H1 (cell line): ENCODE data around the gene ACTR8. TPM values are rescaled to one million over a fixed set of nuclear protein-coding genes. Genes with fewer than 3 reads are reported as not detected.

Experiments
- CBX5 ChIP-seq: fragments of 300-800, 300-1000 bp; sonication (generic); IDR thresholded peaks from 2 replicates; pipeline ENCODE4 v1.7.1; 2016; ENCODE audit warnings: antibody characterized with exemption, low read length, low read depth
- CBX8 ChIP-seq: fragments of 300-800, 300-1000 bp; sonication (generic); IDR thresholded peaks from 2 replicates; pipeline ENCODE4 v1.7.1; 2016; ENCODE audit warnings: low read depth, low read length, borderline replicate concordance
- CTBP2 ChIP-seq: IDR thresholded peaks from 2 replicates; pipeline ENCODE4 v1.7.0; 2011; ENCODE audit warnings: borderline replicate concordance, mild to moderate bottlenecking, moderate library complexity, mixed read lengths, low read length; ENCODE audit not compliant: insufficient read depth, insufficient read length
- SAP30 ChIP-seq: fragments of 300-600 bp; sonication (generic); IDR thresholded peaks from 2 replicates; pipeline ENCODE4 v1.7.1; 2012; ENCODE audit warnings: low read length, moderate library complexity, mild to moderate bottlenecking, inconsistent platforms; ENCODE audit not compliant: insufficient read depth, insufficient replicate concordance
- TEAD4 ChIP-seq: IDR thresholded peaks from 2 replicates; pipeline ENCODE4 v1.6.1; 2012; ENCODE audit warnings: low read depth, low read length, inconsistent platforms, mixed read lengths
- YY1 ChIP-seq: IDR thresholded peaks from 2 replicates; pipeline ENCODE4 v1.6.1; 2011; ENCODE audit warnings: low read depth, mild to moderate bottlenecking, low read length
- polyA plus RNA-seq, 7 experiments: library from polyadenylated mRNA; depleted of rRNA in 3 of 7; stranded (reverse) in 5 of 7; unstranded in 2 of 7; fragments of >200 nt in 5 of 7; fragments of 200-250 nt in 2 of 7; gene quantifications; 1 replicate in 5 of 7; 2 replicates in 1 of 7; 4 replicates in 1 of 7; pipeline versions ENCODE4 v1.2.1 to v1.2.3, GENCODE V29; 2011 to 2013; ENCODE audit warnings: missing spikeins in 2 of 7, mixed read lengths in 2 of 7
- total RNA-seq: library from RNA; stranded (reverse); fragmentation: NEBNext Ultra II Directional; extraction: Animal tissue kit (Norgen Biotek cat#: 25700); gene quantifications from 2 replicates; pipeline ENCODE4 v1.2.1, GENCODE V29; 2021

The ACTR8 gene
- total and polyA plus RNA-seq, 2 of the 8 experiments (the other 6 are each of a cell fraction or from before 2014, with no cell fraction given), result 8.3 to 26.9 TPM

DNA sequence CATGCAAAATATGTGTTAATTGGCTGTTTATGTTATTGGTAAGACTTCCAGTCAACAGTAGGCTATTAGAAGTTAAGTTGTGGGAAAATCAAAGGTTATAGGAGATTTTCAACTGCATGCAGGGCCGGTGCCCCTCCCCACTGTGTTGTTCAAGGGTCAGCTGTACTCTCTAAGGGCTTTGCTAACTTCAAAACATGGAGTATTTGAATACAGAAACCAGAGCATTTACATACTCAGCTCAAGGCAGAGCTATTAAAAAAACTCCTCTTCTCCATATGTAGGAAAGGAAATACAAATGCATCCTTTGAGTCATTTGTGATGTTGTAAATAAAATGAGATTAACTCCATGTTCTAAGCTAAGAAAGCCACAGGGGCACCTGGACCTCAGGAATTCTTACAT lies 18.8 kb downstream of the ACTR8 start (continued):
- no peak for TF ChIP-seq CTBP2
- no peak for TF ChIP-seq YY1
- TF ChIP-seq CBX8, result no peak
- TF ChIP-seq SAP30, result no peak
- no peak for TF ChIP-seq TEAD4
- no peak for TF ChIP-seq CBX5
